GM12892 (cell line): ENCODE data around the gene ADNP.

ENCODE experiments used
- DNase-seq: peaks from one replicate; pipeline ENCODE4 v3.0.0; 2011; ENCODE audit not compliant: insufficient read length
- FAIRE-seq: peaks from 2 replicates; lab custom pipeline; 2011; peaks lifted over from hg19 to GRCh38; lab: Jason Lieb, UNC
- POLR2A ChIP-seq: IDR thresholded peaks from 2 replicates; pipeline ENCODE4 v1.6.1; 2011; ENCODE audit warnings: low read depth, low read length, control low read depth
- POLR2AphosphoS5 ChIP-seq: IDR thresholded peaks from 2 replicates; pipeline ENCODE4 v1.6.1; 2011; ENCODE audit warnings: low read depth, low read length, control low read depth
- TAF1 ChIP-seq: IDR thresholded peaks from 2 replicates; pipeline ENCODE4 v1.6.1; 2011; ENCODE audit warnings: low read depth, mild to moderate bottlenecking, control low read depth, low read length, borderline replicate concordance

Gene ADNP

GRCh38 chr20:50930976-50931305 lies 296 bp downstream of the ADNP start:
- DNase-seq: peak; percentile 37
- TF ChIP-seq TAF1 (no peak), POLR2A (no peak), POLR2AphosphoS5 (no peak; the same call in 1 of the 2 replicates)
- FAIRE-seq: no peak

GRCh38 chr20:50930139-50930975 lies 880 bp downstream of the ADNP start:
- DNase-seq: no peak
- FAIRE-seq: no peak
- TF ChIP-seq TAF1 (0 out of 2 replicates have a peak, but pooled peaks have one; percentile 7), POLR2AphosphoS5 (no peak; the same call in 1 of the 2 replicates)

- FAIRE-seq (peak; percentile 96), DNase-seq (peak; percentile 46)
- TF ChIP-seq POLR2AphosphoS5 (no peak), TAF1 (no peak), POLR2A (peak; percentile 31; the same call in 1 of the 2 replicates)
Measured at GRCh38 chr20:50929299-50930138, 1.7 kb downstream of the ADNP start.

GRCh38 chr20:50928469-50928868 lies 2.8 kb downstream of the ADNP start:
- no peak for DNase-seq
- TF ChIP-seq POLR2A (no peak), TAF1 (no peak), POLR2AphosphoS5 (no peak; the same call in 1 of the 2 replicates)
- no peak for FAIRE-seq

- DNase-seq: no peak
- no peak for FAIRE-seq
- no peak for TF ChIP-seq POLR2A
Measured at GRCh38 chr20:50926530-50926929, 4.7 kb downstream of the ADNP start.

GRCh38 chr20:50924261-50924920 lies 6.8 kb downstream of the ADNP start:
- no peak for FAIRE-seq

GRCh38 chr20:50921803-50922501 lies 9.3 kb downstream of the ADNP start:
- DNase-seq (no peak), FAIRE-seq (no peak)
- TF ChIP-seq POLR2A (peak; percentile 9; the same call in 1 of the 2 replicates), POLR2AphosphoS5 (0 out of 2 replicates have a peak, but pooled peaks have one; percentile 21), TAF1 (no peak)

More at GRCh38 chr20:50924261-50924920, 6.8 kb downstream of the ADNP start:
- TF ChIP-seq POLR2AphosphoS5 (no peak), TAF1 (no peak), POLR2A (no peak)
- no peak for DNase-seq

- no peak for FAIRE-seq
- DNase-seq: no peak
- TF ChIP-seq TAF1 (no peak), POLR2A (peak; percentile 25; the same call in 1 of the 2 replicates)
Measured at GRCh38 chr20:50920997-50921396, 10.2 kb downstream of the ADNP start.

- TF ChIP-seq POLR2A (no peak), POLR2AphosphoS5 (0 out of 2 replicates have a peak, but pooled peaks have one; percentile 22), TAF1 (no peak)
- FAIRE-seq: no peak
- no peak for DNase-seq
Measured at GRCh38 chr20:50919567-50919966, 11.7 kb downstream of the ADNP start.

GRCh38 chr20:50918403-50918802 lies 12.8 kb downstream of the ADNP start:
- DNase-seq (no peak), FAIRE-seq (no peak)
- TF ChIP-seq POLR2AphosphoS5 (no peak), TAF1 (no peak), POLR2A (no peak)

- no peak for FAIRE-seq
Measured at GRCh38 chr20:50916934-50917333, 14.3 kb downstream of the ADNP start.

More at GRCh38 chr20:50916934-50917333, 14.3 kb downstream of the ADNP start:
- TF ChIP-seq POLR2AphosphoS5: 0 out of 2 replicates have a peak, but pooled peaks have one; percentile 21
- TF ChIP-seq TAF1: no peak
- no peak for DNase-seq
